Astrocyte of the cerebellum (primary cell): Measurements from ENCODE around the gene CDH18.

Experiments
- DNase-seq: peaks from one replicate; pipeline ENCODE4 v3.0.0-alpha.2; 2011; ENCODE audit warnings: low read depth
- H3K4me3 ChIP-seq: 2 replicates; pipeline ENCODE4 v1.5.1; 2011; ENCODE audit warnings: mild to moderate bottlenecking, low read depth, low read length, moderate library complexity
- CTCF ChIP-seq: IDR thresholded peaks from 2 replicates; pipeline ENCODE4 v1.5.1; 2012; ENCODE audit warnings: low read length, low read depth, moderate library complexity, mild to moderate bottlenecking; ENCODE audit errors: missing control alignments
- in situ Hi-C: cut with HindIII; loops from 2 replicates; pipeline ENCODE4 v1.10.0; 2017; ENCODE audit warnings: low sequenced_read_pairs

The CDH18 gene

GRCh38 chr5:19701731-19702130, 286.3 kb downstream of the CDH18 start:
- TF ChIP-seq CTCF: no peak

GRCh38 chr5:19694949-19695611, 292.9 kb downstream of the CDH18 start:
- DNase-seq: no peak
- no peak for TF ChIP-seq CTCF
- in situ Hi-C loops: no loop called here
- H3K4me3 ChIP-seq: no peak overlapping the region

More at GRCh38 chr5:19701731-19702130, 286.3 kb downstream of the CDH18 start:
- H3K4me3 ChIP-seq: no peak overlapping the region
- no peak for DNase-seq
- in situ Hi-C loops: no loop called here

GRCh38 chr5:19690978-19691377, 297.0 kb downstream of the CDH18 start:
- no peak overlapping the region for H3K4me3 ChIP-seq
- in situ Hi-C loops: no loop called here
- DNase-seq: no peak
- TF ChIP-seq CTCF: no peak

- DNase-seq: no peak
- no peak for TF ChIP-seq CTCF
- H3K4me3 ChIP-seq: no peak overlapping the region
- in situ Hi-C loops: no loop called here
Measured at GRCh38 chr5:19685473-19685872, 302.5 kb downstream of the CDH18 start.

- H3K4me3 ChIP-seq: no peak overlapping the region
- peak; percentile 35 for DNase-seq
- in situ Hi-C loops: no loop called here
- TF ChIP-seq CTCF: no peak
Measured at GRCh38 chr5:19676895-19677294, 311.1 kb downstream of the CDH18 start.

GRCh38 chr5:19660679-19661078, 327.3 kb downstream of the CDH18 start:
- DNase-seq: no peak
- no peak for TF ChIP-seq CTCF
- in situ Hi-C loops: no loop called here
- no peak overlapping the region for H3K4me3 ChIP-seq

- no peak for TF ChIP-seq CTCF
- in situ Hi-C loops: no loop called here
- no peak for DNase-seq
- no peak overlapping the region for H3K4me3 ChIP-seq
Measured at GRCh38 chr5:19655627-19656026, 332.4 kb downstream of the CDH18 start.
